UCSD-AML1 (cell line): ENCODE results near the gene LPP.

Source experiments
- DNase-seq: peaks from one replicate; lab custom pipeline; 2025; ENCODE audit not compliant: unreplicated experiment; lab: John Stamatoyannopoulos, UW

LPP gene

DNA sequence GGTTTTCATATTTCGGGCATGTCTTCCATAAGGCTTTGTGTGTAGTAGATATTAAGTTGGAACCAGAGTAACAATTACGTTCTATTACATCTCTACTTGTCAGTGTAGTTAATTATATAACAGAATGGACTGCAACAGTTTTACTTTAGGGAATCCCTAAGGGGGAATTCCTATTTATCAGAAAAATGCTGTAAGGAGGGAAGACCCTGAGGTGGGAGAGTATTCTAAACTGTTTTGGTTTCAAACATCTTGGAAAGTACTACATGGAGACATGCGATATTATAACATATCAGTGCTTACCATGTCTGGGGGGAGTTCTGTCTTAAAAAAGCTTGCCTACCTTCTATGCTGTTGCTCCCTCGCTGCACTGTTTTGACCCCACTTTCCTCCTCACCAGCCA lies 238.1 kb downstream of the LPP start:
- no peak for DNase-seq

DNA sequence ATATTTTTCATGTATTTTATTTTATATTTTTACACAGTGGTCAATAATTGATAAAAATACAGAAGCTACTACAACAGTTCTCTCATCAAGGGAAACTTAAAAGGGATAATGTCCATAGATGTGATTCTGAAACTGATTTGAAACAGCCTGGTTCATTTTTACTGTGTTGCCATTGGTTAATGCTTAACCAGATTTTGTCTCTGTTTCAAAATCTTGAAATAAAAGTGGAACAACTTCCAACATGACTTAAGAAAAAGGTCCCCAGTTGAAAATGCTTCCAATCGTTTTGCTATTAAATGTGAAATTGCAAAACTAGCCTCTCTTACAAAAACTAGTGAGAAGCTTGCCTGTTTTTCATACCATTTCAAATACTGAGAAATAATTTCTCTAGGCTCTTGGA lies 240.7 kb downstream of the LPP start:
- DNase-seq = no peak

DNA sequence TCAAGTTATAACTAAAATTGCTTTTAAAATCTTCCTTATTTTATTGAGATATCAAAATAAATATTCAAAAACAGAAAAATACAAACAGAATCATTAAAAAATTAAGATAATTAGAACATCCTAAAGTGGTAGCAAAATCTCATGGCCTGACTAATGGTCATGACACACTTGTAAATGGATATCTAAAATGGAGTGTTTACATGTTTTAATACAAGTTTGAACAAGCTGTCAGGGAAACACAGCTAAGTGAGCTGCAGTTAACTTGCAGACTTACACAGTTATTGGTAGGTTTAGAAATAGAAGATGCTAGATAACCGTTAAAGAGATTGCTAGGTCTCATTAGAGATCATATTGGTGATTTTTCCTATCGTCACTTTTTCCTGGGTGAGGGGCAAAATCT lies 242.3 kb downstream of the LPP start:
- no peak for DNase-seq

GRCh38 chr3:188396900-188397299 lies 242.9 kb downstream of the LPP start:
- no peak for DNase-seq

GRCh38 chr3:188397766-188398705 lies 244.1 kb downstream of the LPP start:
- no peak for DNase-seq

DNA sequence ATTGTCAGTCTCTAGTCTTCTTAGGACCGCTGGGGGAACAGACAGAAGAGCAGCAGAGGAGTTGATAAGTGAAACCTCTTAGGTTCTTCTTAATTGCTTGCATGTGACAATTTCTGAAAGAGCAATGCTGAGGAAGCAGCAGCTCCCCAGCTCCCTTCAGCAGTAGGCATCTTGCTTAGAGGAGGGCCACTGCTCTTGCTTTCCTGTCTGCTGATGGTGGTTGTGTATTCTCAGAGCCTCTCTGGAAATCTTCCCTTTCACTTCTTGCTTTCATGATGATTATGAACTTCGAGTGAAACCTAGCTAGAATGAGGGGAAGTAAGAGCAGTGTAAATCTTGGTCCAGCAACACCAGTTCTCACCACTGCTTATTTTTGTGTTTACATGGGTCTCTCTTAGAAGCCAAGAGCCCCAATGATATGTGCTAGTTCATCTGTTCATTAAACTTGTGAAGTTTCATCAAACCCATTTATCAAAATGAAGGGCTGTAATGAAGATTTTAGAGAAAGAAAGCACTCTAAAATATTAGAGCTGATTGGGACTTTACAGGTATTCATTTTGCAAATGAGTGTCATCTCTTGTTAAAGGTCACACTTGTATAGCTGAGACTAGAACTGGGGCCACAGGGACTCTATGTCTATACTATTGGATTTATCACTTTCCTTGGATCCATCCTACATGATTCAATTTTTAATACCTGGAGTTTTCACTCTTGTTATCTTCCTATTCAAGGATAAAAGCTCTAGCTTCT lies 246.7 kb downstream of the LPP start:
- DNase-seq = no peak

- DNase-seq = no peak
Observed at GRCh38 chr3:188401244-188401993, 247.5 kb downstream of the LPP start.

DNA sequence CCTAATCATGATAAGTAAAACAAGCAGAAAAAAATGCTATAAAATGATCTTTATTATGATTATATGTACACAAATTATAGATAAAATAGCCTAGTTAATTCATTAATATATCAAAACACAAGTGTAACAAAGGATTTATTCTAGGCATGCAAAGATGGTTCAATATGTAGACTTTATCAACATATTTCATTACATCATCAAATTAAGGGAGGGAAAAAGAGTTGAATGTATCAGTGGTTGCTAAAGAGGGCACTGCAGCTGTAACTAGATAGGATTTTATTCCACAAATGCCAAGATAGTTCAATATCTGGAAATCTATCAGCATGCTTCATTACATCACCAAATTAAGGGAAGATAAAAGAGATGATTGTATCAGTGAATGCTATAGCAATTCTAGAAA lies 248.3 kb downstream of the LPP start:
- DNase-seq = no peak

DNA sequence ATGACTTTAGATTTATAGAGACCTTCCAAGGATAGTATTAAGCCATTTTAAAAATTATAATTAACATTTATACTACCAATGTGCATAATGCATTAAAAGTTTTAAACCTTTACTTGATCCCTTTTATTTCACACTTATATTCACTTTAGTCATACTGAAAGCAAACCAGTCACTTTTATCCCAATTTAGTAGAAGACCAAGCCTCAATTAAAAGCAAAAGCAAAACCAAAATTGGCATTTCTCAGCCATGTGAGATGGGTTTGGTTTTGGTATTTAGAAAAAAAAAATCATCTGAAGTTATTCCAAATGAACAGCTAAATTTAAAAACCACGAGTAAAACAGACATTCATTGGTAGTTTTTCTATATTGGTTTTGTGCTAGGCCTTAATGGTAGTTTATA lies 249.4 kb downstream of the LPP start:
- DNase-seq = no peak

GRCh38 chr3:188404124-188404523 lies 250.2 kb downstream of the LPP start:
- no peak for DNase-seq

- no peak for DNase-seq
Observed at GRCh38 chr3:188404701-188405100, 250.7 kb downstream of the LPP start.

GRCh38 chr3:188407158-188407880 lies 253.4 kb downstream of the LPP start:
- DNase-seq = no peak

DNA sequence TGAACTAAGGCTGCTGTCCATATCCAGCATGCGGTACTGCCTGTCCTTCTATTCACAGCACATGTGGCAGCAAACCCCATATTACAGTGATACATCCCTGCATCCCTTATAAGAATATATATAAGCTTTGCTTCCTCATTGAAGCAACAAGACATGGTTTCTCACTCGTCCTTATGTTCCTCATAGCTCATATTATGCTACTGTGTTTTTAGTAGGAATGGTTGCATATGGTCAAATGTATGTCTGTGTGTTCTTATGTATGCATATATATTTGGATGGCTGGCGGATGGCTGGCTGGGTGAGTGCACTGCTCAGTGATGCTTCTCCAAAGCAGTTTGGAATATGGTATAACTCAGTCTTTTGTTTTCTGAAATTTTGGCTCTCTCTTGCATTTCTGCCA lies 254.9 kb downstream of the LPP start:
- no peak for DNase-seq

DNA sequence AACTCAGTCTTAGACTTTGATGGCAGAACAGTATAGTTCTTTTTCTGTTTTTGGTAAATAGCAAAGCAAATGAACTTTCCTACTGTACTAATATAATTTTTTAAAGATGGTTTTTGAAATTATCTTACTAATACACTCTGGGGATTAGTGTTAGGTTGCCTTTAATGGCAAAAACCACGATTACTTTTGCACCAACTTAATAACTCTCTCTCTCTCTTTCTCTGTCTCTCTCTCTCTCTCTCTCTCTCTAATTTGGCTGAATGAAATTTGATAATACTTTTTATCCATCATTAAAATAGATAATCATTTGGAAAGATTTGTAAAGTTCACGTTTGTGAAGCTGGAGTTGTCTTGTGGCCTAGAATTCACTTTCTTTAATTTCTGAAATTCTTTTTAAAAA lies 257.8 kb downstream of the LPP start:
- no peak for DNase-seq

DNA sequence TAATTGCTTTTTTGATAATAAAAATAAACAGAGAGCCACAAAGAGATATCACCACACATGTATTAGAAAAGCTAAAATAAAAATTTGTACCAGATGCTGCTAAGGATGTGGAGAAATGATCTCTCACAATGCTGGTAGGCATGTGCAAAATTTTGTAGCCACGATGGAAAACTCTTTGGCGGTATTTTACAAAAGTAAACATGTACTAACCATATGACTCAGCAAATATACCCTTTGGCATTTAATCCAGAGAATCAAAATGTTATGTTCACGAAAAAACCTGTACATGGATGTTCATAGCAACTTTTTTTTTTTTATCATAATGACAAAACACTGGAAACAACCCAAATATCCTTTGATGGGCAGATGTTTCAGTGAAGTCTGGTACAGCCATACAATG lies 261.2 kb downstream of the LPP start:
- no peak for DNase-seq

- no peak for DNase-seq
Observed at GRCh38 chr3:188416041-188416440, 262.1 kb downstream of the LPP start.

GRCh38 chr3:188417271-188417696 lies 263.3 kb downstream of the LPP start:
- no peak for DNase-seq

DNA sequence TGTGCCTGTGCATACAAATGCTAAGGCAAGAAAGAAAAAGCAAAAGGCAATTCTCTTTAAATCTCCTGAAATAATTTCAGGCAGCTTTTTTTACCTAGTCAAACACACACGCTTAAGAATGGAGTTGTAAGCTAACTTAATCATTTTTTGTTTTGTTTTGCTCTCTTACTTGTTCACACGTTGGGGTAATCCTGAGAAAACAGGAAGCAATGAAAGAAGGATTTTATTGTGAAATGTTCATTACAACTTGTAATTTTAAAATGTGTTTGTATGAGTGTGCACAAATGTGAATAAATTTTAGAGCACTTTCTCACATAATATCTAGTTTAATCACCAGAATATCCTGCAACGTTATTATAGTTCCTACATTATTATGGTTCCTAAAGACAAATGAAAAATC lies 263.8 kb downstream of the LPP start:
- no peak for DNase-seq

- DNase-seq = no peak
Observed at GRCh38 chr3:188421151-188421821, 267.3 kb downstream of the LPP start.

DNA sequence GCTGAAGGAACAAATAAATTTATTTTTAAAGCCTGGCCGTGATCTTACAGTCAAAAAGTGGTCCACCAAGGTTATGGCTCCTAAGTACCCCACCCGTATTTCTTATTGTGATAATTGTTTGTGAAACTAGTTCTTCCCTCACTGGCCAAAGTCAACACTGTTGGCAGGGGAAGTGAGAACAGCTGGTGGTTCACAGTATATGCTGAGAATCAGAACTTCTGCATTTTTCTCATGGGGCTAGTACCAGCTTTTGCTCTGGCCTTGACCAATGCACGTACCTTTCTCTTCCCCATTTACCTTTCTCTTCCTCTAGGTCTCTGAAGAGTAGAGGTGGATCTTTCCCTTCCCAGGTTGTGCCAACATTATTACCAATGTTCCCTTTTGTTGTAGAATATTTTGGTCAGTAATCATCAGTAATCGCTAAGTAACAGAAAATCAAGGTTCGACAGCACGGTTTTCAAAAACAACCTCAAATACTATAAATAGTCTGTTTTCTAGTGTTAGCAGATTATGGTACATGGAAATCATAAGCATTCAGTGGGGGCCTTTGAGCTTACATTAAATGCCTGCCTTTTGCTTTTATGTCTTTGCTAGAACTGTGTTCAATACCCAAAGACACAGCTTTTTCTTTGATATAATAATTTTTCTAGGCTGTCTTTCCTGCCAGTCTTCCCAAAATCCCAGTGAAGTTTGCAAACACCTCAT lies 268.0 kb downstream of the LPP start:
- no peak for DNase-seq
